AG10803 (cell line): Measurements from ENCODE around the gene SERPINA4.
A peak's percentile ranks its signal among the peaks of the same experiment; 100 is the strongest.

Experiments used
- DNase-seq: peaks from one replicate; pipeline ENCODE4 v3.0.0; 2010; ENCODE audit warnings: low read depth
- H3K4me3 ChIP-seq: 2 replicates; pipeline ENCODE4 v1.5.1; 2011; ENCODE audit warnings: mild to moderate bottlenecking, low read length, control low read depth
- CTCF ChIP-seq: conservative IDR thresholded peaks from 2 replicates; pipeline ENCODE4 v1.5.1; 2011; ENCODE audit warnings: mild to moderate bottlenecking, low read length, control low read depth, inconsistent platforms

The SERPINA4 gene

DNA sequence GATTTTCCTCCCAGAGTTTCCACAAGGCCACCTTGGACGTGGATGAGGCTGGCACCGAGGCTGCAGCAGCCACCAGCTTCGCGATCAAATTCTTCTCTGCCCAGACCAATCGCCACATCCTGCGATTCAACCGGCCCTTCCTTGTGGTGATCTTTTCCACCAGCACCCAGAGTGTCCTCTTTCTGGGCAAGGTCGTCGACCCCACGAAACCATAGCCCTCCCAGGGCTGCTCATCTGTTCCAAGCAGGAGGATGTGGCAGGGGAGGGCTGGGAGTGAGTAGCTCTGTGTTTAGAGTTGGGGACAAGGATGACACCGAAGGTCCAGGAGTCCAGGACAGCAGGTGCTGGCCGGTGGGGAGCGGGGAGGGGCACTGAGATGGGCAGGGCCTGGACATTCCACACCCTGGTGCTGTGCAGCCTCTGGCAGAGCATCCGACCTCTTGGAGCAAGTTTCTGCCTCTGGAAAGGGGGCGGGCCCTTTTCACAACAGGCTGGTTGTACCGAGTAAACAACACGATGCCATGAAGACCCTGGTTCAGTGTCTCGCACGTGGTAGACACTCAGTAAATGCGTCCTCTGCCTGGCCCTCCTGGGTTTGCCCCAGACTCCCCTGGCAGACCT lies 8.2 kb downstream of the SERPINA4 start:
- H3K4me3 ChIP-seq = no peak overlapping the region
- DNase-seq = no peak
- TF ChIP-seq CTCF = no peak

DNA sequence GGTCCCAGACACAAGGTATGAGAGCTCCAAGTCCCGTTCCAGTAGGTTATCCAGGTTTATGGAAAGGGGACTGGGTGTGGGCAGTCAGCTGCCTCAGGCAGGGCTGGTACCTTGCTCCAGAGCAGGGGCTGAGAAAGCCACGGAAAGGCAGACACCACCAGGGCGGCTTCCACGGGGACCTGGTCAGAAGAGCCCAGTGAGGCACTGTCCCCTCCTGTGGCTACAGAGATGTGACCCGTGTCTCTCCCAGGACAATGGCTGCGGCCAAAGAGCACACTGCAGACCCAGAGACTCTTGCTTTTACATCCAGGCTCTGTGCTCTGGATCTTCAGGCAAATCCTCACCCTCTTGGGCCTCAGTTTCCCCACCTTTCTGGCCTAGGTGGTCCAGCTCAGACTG lies 8.8 kb downstream of the SERPINA4 start:
- no peak for DNase-seq
- no peak for TF ChIP-seq CTCF
- H3K4me3 ChIP-seq = no peak overlapping the region

DNA sequence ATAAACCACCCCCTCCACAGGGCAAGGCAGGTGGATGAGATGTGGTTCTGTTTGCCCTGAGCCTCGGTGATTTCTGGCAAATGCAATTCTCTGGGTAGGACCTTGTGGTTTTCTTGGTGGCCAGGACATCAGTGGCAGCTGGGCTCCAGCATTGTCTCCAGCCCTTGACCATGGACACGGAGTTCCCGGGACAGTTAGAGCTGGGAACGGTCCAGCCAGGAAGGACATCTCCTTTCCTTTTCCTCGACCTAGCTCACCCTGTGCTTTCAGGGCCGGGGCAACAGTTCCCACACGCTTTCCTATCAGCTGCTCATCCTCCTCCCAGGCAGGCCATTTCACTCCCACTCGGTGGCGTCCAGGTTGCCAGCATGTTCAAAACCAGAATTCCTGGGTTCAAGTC lies 9.2 kb downstream of the SERPINA4 start:
- TF ChIP-seq CTCF = no peak
- no peak overlapping the region for H3K4me3 ChIP-seq
- DNase-seq = no peak

DNA sequence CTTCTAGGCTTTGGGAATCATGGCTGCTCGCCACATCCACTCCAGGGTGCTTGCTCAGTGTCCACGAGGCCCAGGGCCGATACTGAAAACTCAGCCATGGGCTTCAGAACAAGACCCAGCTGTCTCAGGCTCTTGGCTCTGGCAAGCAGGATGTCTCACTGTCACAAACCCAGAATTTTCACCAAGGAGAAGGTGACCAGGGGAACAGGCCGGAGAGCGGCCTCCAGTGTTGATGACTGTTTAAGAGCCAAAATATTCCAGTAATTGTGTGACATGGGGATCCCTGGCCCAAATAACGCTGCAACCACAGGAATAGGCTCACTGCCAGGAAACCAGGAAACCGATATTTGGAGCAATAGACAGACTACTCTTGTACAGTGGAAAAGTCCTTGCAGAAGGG lies 10.2 kb downstream of the SERPINA4 start:
- no peak overlapping the region for H3K4me3 ChIP-seq
- TF ChIP-seq CTCF = no peak
- no peak for DNase-seq

GRCh38 chr14:94571950-94572349 lies 10.7 kb downstream of the SERPINA4 start:
- no peak for TF ChIP-seq CTCF
- DNase-seq = peak; percentile 24
- H3K4me3 ChIP-seq = no peak overlapping the region

GRCh38 chr14:94572637-94573303 lies 11.5 kb downstream of the SERPINA4 start:
- TF ChIP-seq CTCF = no peak
- no peak overlapping the region for H3K4me3 ChIP-seq
- no peak for DNase-seq

DNA sequence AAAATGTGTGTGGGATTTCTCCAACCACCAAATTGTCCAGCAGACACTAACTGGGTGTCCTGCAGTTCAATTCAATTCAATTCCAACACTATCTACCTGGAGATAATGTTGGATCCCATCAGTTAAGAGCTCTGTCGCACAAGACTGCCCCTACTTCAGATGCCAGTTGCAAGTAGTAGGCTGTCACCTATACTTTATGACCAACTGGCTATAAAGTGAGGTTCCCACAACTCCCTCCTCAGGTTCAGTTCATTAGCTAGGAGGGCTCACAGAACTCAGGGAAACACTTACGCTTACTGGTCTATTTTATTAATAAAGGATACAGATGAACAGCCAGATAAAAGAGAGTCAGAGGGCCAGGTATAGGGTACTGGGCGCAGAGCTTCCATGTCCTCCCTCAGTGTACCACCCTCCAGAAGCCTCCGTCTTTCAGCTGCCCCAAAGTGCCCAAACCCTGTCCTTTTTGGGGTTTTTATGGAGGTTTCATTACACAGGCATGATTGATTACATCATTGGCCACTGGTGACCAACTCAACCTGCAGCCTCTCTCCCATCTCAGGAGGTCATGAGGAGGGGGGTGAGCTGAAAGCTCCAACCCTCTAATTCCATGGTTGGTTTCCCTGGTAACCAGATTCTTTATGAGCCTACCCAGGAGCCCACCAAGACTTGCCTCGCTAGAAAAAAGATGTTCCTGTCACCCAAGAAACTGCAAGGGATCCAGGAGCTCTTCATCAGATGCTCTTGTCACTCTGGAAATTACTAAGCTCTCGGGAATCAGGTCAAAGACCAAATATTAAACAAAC lies 12.4 kb downstream of the SERPINA4 start:
- H3K4me3 ChIP-seq = no peak overlapping the region
- no peak for DNase-seq
- TF ChIP-seq CTCF = no peak
